GM12864 (cell line): ENCODE results near the gene SCNN1B.

Experiments used
- DNase-seq: peaks from one replicate; pipeline ENCODE4 v3.0.0-alpha.2; 2011; ENCODE audit warnings: low read depth
- H3K4me3 ChIP-seq: 2 replicates; pipeline ENCODE4 v1.5.1; 2011; ENCODE audit warnings: mild to moderate bottlenecking, low read depth, low read length, control low read depth
- TF ChIP-seq, protein P1 (sequence below): IDR thresholded peaks from 2 replicates; pipeline ENCODE4 v1.5.1; 2011; ENCODE audit warnings: low read depth, mild to moderate bottlenecking, moderate library complexity, low read length, control low read depth, inconsistent platforms; ENCODE audit errors: missing control alignments

The SCNN1B gene

DNA sequence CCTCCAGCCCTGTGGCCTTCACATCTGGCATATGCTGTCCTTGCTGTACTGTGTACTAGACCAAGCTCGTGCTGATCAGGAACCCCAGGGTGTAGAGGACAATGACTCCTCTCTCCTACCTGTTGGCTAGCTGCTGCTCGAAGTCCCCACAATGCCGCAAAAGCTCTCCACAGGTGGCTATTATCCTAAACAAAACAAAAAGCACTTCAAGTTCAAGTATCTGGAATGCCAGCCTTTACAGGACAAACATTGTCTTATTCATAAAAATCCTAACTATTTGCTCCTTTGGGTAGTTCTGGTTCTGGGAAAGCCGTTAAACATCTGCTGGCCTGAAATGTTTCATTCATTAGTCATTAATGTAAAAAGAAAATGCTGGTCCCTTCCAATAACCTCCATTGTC lies 108.1 kb downstream of the SCNN1B start:
- TF ChIP-seq, protein P1, sequence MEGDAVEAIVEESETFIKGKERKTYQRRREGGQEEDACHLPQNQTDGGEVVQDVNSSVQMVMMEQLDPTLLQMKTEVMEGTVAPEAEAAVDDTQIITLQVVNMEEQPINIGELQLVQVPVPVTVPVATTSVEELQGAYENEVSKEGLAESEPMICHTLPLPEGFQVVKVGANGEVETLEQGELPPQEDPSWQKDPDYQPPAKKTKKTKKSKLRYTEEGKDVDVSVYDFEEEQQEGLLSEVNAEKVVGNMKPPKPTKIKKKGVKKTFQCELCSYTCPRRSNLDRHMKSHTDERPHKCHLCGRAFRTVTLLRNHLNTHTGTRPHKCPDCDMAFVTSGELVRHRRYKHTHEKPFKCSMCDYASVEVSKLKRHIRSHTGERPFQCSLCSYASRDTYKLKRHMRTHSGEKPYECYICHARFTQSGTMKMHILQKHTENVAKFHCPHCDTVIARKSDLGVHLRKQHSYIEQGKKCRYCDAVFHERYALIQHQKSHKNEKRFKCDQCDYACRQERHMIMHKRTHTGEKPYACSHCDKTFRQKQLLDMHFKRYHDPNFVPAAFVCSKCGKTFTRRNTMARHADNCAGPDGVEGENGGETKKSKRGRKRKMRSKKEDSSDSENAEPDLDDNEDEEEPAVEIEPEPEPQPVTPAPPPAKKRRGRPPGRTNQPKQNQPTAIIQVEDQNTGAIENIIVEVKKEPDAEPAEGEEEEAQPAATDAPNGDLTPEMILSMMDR, result no peak

DNA sequence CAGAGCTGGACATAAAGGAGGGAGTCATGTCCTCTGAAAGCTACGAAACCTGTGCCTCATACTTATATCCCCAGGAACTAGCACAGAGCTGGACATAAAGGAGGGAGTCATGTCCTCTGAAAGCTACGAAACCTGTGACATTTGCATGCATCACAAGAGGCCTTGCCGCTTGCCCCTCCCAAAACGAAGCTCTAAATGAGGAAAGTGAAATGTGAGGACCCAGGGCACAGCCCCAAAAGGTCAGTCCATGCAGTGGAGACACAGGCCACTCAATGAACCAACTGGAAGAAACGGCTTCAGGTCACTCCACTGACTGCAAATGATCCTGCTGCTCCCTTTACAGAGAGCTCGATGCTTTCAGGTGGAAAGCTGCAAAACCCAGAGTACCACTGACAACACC lies 112.6 kb downstream of the SCNN1B start:
- no peak overlapping the region for H3K4me3 ChIP-seq
- TF ChIP-seq, protein P1, result no peak
- DNase-seq, result no peak

More for the DNA sequence above, 108.1 kb downstream of the SCNN1B start:
- DNase-seq, result no peak
- H3K4me3 ChIP-seq, result no peak overlapping the region

DNA sequence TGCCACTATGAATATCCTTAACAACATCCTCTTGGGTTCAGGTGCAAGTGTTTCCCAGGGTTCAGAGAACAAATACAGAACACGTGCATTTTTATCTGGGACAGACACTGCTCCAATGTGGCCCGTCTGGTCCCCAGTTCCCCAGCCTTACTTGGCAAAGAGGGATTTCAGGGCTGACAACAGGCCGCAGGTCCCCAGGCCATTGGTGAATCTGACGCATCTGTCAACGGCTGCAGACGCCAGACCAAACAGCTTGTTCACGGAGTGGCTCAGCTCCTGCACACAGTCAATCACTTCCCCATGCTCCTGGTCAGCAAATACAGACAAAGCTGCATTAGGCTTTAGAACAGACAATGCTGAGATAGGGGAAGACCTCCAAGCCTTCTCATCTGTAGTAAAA lies 114.7 kb downstream of the SCNN1B start:
- no peak overlapping the region for H3K4me3 ChIP-seq
- TF ChIP-seq, protein P1, result no peak
- no peak for DNase-seq

DNA sequence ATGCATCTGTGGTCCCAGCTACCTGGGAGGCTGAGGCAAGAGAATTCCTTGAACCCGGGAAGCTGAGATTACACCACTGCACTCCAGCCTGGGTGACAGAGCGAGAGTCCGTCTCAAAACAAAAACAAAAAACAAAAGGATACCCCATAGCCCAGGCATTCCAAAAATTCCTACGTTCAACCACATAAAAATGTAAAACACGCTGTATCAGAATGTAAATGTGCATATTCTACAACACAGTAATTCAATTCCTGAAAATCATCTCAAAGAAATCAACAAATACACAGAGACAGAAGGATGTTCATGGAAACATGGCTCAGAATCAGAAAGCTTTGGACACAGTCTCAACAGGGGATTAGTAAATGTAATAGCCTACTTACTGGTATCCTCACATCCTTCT lies 117.9 kb downstream of the SCNN1B start:
- no peak overlapping the region for H3K4me3 ChIP-seq
- TF ChIP-seq, protein P1, result no peak
- no peak for DNase-seq

DNA sequence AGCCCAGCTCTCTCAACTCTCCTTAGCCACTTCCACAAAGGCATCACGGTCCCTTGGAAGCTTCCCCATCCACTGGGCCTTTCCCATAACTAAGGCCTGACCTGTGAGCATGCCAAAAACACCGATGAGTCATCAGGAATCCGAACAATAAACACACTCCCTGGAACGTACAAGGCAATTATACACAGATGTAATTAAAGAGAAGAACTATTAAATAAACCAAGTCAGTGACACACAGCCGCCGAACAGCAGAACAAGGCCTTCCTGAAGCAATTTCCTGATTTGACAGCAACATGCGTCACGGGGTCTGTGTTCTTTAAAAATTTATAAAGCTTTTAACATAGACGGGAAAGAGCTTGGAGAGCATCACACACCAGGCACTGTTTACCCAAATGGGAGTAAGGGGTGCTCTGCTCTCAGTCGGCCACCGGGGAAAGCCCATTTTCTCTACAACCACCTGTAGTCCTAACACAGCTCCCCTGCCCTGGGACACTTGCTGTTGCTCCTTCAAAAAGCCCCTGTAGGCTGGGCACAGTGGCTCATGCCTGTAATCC lies 121.5 kb downstream of the SCNN1B start:
- TF ChIP-seq, protein P1, result no peak
- no peak for DNase-seq

DNA sequence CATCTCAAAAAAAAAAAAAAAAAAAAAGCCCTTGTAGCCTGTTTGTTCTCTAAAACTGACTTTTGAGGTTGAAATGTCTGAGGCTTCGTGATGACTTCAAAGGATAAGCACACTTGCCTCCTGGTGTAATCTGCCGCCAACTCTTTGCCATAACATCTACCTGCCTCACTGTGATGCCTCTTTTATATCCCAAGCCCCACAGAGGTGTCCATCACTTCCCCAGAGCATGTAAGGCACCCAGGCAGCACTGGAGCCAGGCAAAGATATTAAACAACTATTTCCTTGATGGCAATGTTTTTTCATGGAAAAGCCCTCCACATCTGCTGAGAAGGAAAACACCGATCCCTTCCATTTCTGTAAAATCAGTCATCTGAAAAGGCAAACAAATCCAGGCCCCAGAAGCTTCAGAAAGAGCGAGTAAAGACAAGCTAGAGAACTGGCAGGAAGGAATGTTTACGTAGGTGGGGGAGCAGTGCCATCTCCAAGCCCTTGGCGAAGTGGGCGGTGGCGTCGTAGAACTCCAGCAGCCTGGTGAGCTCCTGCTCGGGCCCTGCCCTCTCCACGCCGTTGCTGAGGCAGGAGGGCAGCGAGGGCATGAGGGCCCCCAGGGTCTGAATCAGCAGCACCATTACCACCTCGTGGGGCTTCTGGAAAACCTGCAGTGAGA lies 122.3 kb downstream of the SCNN1B start:
- H3K4me3 ChIP-seq, result no peak overlapping the region

More for the DNA sequence above, 121.5 kb downstream of the SCNN1B start:
- no peak overlapping the region for H3K4me3 ChIP-seq

More for the DNA sequence above, 122.3 kb downstream of the SCNN1B start:
- TF ChIP-seq, protein P1, result no peak
- no peak for DNase-seq
